ENCODE measurements around the gene INO80D.

The INO80D gene

GRCh38 chr2:206031162-206031784, 54.7 kb downstream of the INO80D start:
- TF ChIP-seq, protein P1, sequence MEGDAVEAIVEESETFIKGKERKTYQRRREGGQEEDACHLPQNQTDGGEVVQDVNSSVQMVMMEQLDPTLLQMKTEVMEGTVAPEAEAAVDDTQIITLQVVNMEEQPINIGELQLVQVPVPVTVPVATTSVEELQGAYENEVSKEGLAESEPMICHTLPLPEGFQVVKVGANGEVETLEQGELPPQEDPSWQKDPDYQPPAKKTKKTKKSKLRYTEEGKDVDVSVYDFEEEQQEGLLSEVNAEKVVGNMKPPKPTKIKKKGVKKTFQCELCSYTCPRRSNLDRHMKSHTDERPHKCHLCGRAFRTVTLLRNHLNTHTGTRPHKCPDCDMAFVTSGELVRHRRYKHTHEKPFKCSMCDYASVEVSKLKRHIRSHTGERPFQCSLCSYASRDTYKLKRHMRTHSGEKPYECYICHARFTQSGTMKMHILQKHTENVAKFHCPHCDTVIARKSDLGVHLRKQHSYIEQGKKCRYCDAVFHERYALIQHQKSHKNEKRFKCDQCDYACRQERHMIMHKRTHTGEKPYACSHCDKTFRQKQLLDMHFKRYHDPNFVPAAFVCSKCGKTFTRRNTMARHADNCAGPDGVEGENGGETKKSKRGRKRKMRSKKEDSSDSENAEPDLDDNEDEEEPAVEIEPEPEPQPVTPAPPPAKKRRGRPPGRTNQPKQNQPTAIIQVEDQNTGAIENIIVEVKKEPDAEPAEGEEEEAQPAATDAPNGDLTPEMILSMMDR (IDR thresholded peaks at IDR 0.05) = no peak

DNA sequence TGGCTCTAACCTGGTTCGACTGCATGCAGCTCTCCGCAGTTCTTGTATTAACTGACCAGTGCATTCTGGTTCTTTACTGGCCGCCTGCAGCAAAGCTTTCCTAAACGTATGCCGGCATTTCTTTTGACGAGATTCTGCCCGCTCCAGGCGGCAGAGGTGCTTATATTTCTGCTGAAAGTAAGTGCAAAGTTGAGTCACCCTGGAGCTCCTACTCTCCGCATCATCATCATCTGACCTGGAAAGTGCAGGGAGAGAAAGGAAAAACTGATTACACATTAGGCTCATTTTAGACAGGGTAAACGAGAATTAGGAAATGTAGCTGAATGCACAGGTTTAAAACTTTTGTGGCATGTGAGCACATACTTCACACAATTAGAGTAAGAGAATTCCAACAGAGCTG, 57.9 kb downstream of the INO80D start:
- TF ChIP-seq, protein P1 (IDR thresholded peaks at IDR 0.05) = no peak

- TF ChIP-seq, protein P1 (IDR thresholded peaks at IDR 0.05) = no peak; the same call in 1 of the 2 replicates
Measured at GRCh38 chr2:206023183-206023582, 62.8 kb downstream of the INO80D start.

DNA sequence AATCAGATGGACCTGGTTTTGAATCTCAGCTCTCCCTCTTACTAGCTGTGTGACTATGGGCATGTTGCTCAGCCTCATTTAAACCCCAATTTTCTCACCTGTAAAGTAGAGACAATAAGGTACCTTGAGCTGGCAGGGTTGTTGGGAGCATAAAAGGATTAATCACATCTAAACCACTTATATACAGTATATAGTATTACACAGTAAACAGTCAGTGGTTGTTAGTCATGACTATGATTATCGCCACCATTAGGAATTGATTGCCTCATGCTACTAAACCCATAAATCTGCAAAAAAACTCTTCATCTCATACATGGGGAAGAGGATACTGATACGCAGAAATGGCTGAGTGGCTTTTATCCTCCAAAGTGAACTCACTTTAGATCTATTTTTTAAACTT, 65.8 kb downstream of the INO80D start:
- TF ChIP-seq, protein P1 (IDR thresholded peaks at IDR 0.05) = no peak

GRCh38 chr2:206011795-206012194, 74.2 kb downstream of the INO80D start:
- TF ChIP-seq, protein P1 (IDR thresholded peaks at IDR 0.05) = no peak

GRCh38 chr2:206011018-206011614, 74.9 kb downstream of the INO80D start:
- TF ChIP-seq, protein P1 (IDR thresholded peaks at IDR 0.05) = no peak

DNA sequence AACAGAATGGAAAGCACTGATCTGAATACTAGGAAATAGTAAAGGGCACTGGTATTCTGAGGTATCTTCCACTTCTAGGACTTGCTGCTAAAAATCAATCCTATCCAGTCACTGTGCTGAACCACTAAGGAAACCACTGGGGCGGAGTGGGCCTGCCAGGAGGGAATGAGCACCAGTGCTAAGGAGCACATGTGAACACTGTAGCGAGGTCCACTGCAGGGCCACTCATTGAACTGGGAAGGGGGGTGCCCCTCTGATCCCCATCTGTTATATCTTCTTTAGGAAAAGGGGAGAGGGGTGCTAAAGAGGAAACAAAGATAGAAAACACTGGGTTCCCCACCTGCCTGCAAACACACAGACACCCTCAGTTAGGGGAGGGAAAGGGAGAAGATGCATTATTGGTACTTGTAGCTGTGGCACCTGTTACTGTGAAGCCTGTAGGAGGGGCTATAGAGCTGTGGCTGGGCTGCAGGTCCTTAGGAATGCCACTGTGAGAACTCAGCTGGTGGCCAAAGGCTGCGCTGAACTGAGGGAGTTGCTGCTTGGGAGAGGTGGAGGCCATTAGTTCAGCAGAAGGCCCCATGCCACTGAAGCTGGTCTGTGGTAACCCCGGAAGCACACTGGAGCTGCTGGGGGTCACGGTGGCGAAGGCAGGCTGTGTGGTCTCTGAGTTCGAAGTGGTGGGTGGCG, 81.8 kb downstream of the INO80D start:
- TF ChIP-seq, protein P1 (IDR thresholded peaks at IDR 0.05) = peak; percentile 46

Data from LNCAP (cell line).